OCI-LY7 (cell line): ENCODE data around the gene SNCAIP.

Source experiments
- EZH2phosphoT487 ChIP-seq: fragments of 200-600 bp; sonication (generic); IDR thresholded peaks from 2 replicates; pipeline ENCODE4 v1.6.1; 2018; ENCODE audit warnings: low read depth, borderline replicate concordance, mild to moderate bottlenecking, mixed run types, antibody characterized with exemption, low read length, moderate library complexity, mixed read lengths
- TF ChIP-seq, protein P1 (sequence below): fragments of 200-600 bp; sonication (generic); conservative IDR thresholded peaks from 2 replicates; pipeline ENCODE4 v1.5.1; 2014; ENCODE audit warnings: mild to moderate bottlenecking, antibody characterized with exemption, low read length, moderate library complexity, mixed read lengths

- TF ChIP-seq, protein P1, sequence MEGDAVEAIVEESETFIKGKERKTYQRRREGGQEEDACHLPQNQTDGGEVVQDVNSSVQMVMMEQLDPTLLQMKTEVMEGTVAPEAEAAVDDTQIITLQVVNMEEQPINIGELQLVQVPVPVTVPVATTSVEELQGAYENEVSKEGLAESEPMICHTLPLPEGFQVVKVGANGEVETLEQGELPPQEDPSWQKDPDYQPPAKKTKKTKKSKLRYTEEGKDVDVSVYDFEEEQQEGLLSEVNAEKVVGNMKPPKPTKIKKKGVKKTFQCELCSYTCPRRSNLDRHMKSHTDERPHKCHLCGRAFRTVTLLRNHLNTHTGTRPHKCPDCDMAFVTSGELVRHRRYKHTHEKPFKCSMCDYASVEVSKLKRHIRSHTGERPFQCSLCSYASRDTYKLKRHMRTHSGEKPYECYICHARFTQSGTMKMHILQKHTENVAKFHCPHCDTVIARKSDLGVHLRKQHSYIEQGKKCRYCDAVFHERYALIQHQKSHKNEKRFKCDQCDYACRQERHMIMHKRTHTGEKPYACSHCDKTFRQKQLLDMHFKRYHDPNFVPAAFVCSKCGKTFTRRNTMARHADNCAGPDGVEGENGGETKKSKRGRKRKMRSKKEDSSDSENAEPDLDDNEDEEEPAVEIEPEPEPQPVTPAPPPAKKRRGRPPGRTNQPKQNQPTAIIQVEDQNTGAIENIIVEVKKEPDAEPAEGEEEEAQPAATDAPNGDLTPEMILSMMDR, result no peak
- TF ChIP-seq EZH2phosphoT487, result no peak
These were observed 159.2 kb downstream of the SNCAIP start for GRCh38 chr5:122471031-122471751.
